Activated CD8-positive, alpha-beta memory T cell treated with anti-CD3 and anti-CD28 coated beads for 36 hours (primary cell): ENCODE data around the gene REM2. TPM values are rescaled to one million over a fixed set of nuclear protein-coding genes. Genes with fewer than 3 reads are reported as not detected.

Experiments
- CTCF ChIA-PET: fragments of 350-600 bp; sonication (Branson Sonifier 250); formaldehyde crosslinking; loops from one replicate; lab custom pipeline; 2021; ENCODE audit warnings: antibody characterized with exemption; lab: Charles Lee
- POLR2A ChIA-PET: fragments of 350-600 bp; sonication (Branson Sonifier 250); formaldehyde crosslinking; loops from one replicate; lab custom pipeline; 2021; ENCODE audit warnings: antibody characterized with exemption; lab: Charles Lee
- total RNA-seq, 2 experiments: library from RNA; stranded (reverse); gene quantifications; one replicate each; pipeline ENCODE4 v1.2.3, GENCODE V29; 2021

The REM2 gene
- total RNA-seq, 2 experiments from 2014 or later = 0.11 TPM; not detected in 1

GRCh38 chr14:22884076-22884737 lies 1.2 kb downstream of the REM2 start:
- POLR2A ChIA-PET = interaction anchor here (1.0 to 2.1 kb wide), 2 partner anchors 11 to 13 kb away, joined by 7 to 8 read pairs; partner anchors contain the start of gene LRP10

GRCh38 chr14:22884738-22885523 lies 1.9 kb downstream of the REM2 start:
- POLR2A ChIA-PET = interaction anchor here (1.0 kb wide), 1 partner anchor 12 kb away, joined by 8 read pairs; no protein-coding TSS in a partner anchor
- CTCF ChIA-PET = interaction anchor here (1.0 to 4.0 kb wide), 5 partner anchors 13 to 31 kb away, joined by 3 to 34 read pairs (median 12); partner anchors contain the start of gene LRP10

More at GRCh38 chr14:22884076-22884737, 1.2 kb downstream of the REM2 start:
- CTCF ChIA-PET = interaction anchor here (2.2 to 4.0 kb wide), 3 partner anchors 12 to 30 kb away, joined by 12 to 34 read pairs (median 12); partner anchors contain the start of gene LRP10

- ChIA-PET POLR2A (interaction anchor here (0.6 kb wide), 1 partner anchor 135 kb away, joined by 3 read pairs; no protein-coding TSS in a partner anchor), CTCF (interaction anchor here (0.8 to 3.3 kb wide), 7 partner anchors 14 to 316 kb away, joined by 3 to 18 read pairs (median 5); partner anchors contain the start of gene LRP10)
These were observed 3.0 kb downstream of the REM2 start for GRCh38 chr14:22885975-22886374.

- ChIA-PET POLR2A (interaction anchor here (1.0 kb wide), 1 partner anchor 120 kb away, joined by 3 read pairs; the partner anchor contains the start of gene OXA1L), CTCF (interaction anchor here (0.6 to 3.3 kb wide), 7 partner anchors 14 to 317 kb away, joined by 3 to 18 read pairs (median 5); partner anchors contain the start of gene LRP10)
These were observed 3.7 kb downstream of the REM2 start for GRCh38 chr14:22886500-22887259.

GRCh38 chr14:22887260-22887989 lies 4.4 kb downstream of the REM2 start:
- ChIA-PET POLR2A (interaction anchor here (1.0 kb wide), 1 partner anchor 121 kb away, joined by 3 read pairs; the partner anchor contains the start of gene OXA1L), CTCF (interaction anchor here (1.6 to 2.6 kb wide), 2 partner anchors 15 to 318 kb away, joined by 5 to 18 read pairs; partner anchors contain the start of gene LRP10)

- POLR2A ChIA-PET = no interaction called here
- CTCF ChIA-PET = interaction anchor here (0.6 to 1.0 kb wide), 3 partner anchors 28 to 136 kb away, joined by 3 to 4 read pairs (median 4); no protein-coding TSS in a partner anchor
These were observed 5.0 kb downstream of the REM2 start for GRCh38 chr14:22887990-22888378.

- POLR2A ChIA-PET = interaction anchor here (0.6 to 1.0 kb wide), 2 partner anchors 29 to 40 kb away, joined by 4 to 5 read pairs; partner anchors contain the start of gene PRMT5
- CTCF ChIA-PET = interaction anchor here (0.6 to 1.2 kb wide), 7 partner anchors 11 to 94 kb away, joined by 3 to 5 read pairs (median 4); no protein-coding TSS in a partner anchor
These were observed 5.6 kb downstream of the REM2 start for GRCh38 chr14:22888662-22889061.

GRCh38 chr14:22890416-22890815 lies 7.4 kb downstream of the REM2 start:
- ChIA-PET CTCF (interaction anchor here (1.0 to 1.1 kb wide), 3 partner anchors 18 to 334 kb away, joined by 3 read pairs; partner anchors contain the start of gene LRP10), POLR2A (no interaction called here)

- ChIA-PET POLR2A (no interaction called here), CTCF (interaction anchor here (2.3 to 2.5 kb wide), 2 partner anchors 9 to 19 kb away, joined by 8 to 12 read pairs; no protein-coding TSS in a partner anchor)
These were observed 9.5 kb downstream of the REM2 start for GRCh38 chr14:22892488-22892887.

- POLR2A ChIA-PET = no interaction called here
- CTCF ChIA-PET = interaction anchor here (1.1 to 2.5 kb wide), 2 partner anchors 21 to 71 kb away, joined by 3 to 12 read pairs; no protein-coding TSS in a partner anchor
These were observed 10.7 kb downstream of the REM2 start for GRCh38 chr14:22893706-22894105.

GRCh38 chr14:22895402-22895801 lies 12.4 kb downstream of the REM2 start:
- CTCF ChIA-PET = interaction anchor here (1.0 to 1.9 kb wide), 4 partner anchors 15 to 325 kb away, joined by 3 to 9 read pairs (median 5); partner anchors contain the start of gene LRP10
- POLR2A ChIA-PET = interaction anchor here (0.6 kb wide), 1 partner anchor 20 kb away, joined by 3 read pairs; no protein-coding TSS in a partner anchor

GRCh38 chr14:22896356-22896755 lies 13.3 kb downstream of the REM2 start:
- ChIA-PET CTCF (interaction anchor here (1.0 to 1.9 kb wide), 4 partner anchors 16 to 326 kb away, joined by 3 to 9 read pairs (median 5); partner anchors contain the start of gene LRP10), POLR2A (no interaction called here)

GRCh38 chr14:22896760-22897159 lies 13.7 kb downstream of the REM2 start:
- ChIA-PET CTCF (interaction anchor here (1.6 to 1.9 kb wide), 2 partner anchors 25 to 74 kb away, joined by 7 to 9 read pairs; partner anchors contain the start of gene LRP10), POLR2A (no interaction called here)

GRCh38 chr14:22897357-22897756 lies 14.3 kb downstream of the REM2 start:
- ChIA-PET POLR2A (no interaction called here), CTCF (interaction anchor here (4.2 kb wide), 1 partner anchor 25 kb away, joined by 32 read pairs; the partner anchor contains the start of gene LRP10)

- CTCF ChIA-PET = interaction anchor here (0.8 to 4.2 kb wide), 3 partner anchors 26 to 327 kb away, joined by 3 to 32 read pairs (median 8); partner anchors contain the start of gene LRP10
- POLR2A ChIA-PET = interaction anchor here (0.6 to 0.8 kb wide), 2 partner anchors 15 to 20 kb away, joined by 3 to 4 read pairs; partner anchors contain the start of gene RBM23
These were observed 15.5 kb downstream of the REM2 start for GRCh38 chr14:22898302-22899090.
